GM12892 (cell line): ENCODE measurements around the gene RPL15.

Source experiments
- POLR2A ChIP-seq: IDR thresholded peaks from 2 replicates; pipeline ENCODE4 v1.6.1; 2011; ENCODE audit warnings: low read depth, low read length, control low read depth
- POLR2AphosphoS5 ChIP-seq: IDR thresholded peaks from 2 replicates; pipeline ENCODE4 v1.6.1; 2011; ENCODE audit warnings: low read depth, low read length, control low read depth

GRCh38 chr3:23921052-23921511 lies 4.2 kb downstream of the RPL15 start:
- TF ChIP-seq POLR2AphosphoS5 (peak; percentile 75; the same call in 1 of the 2 replicates), POLR2A (peak; percentile 71)
